Endothelial cell (in vitro differentiated cells): ENCODE measurements around the gene PKN2. TPM values are rescaled to one million over a fixed set of nuclear protein-coding genes. Genes with fewer than 3 reads are reported as not detected.

Experiments
- DNase-seq: peaks from one replicate; pipeline ENCODE4 v3.0.0; 2021; ENCODE audit warnings: low spot score
- H3K27ac Mint-ChIP-seq: one replicate; pipeline ENCODE4 v1.8.0; 2021; ENCODE audit warnings: mixed read lengths, inconsistent platforms; ENCODE audit not compliant: unreplicated experiment
- H3K27me3 Mint-ChIP-seq: one replicate; pipeline ENCODE4 v1.8.0; 2021; ENCODE audit warnings: mild to moderate bottlenecking, moderate library complexity, mixed read lengths, inconsistent platforms; ENCODE audit not compliant: unreplicated experiment
- H3K36me3 Mint-ChIP-seq: one replicate; pipeline ENCODE4 v1.8.0; 2021; ENCODE audit warnings: mild to moderate bottlenecking, low read depth, mixed read lengths, inconsistent platforms; ENCODE audit not compliant: unreplicated experiment
- H3K4me1 Mint-ChIP-seq: one replicate; pipeline ENCODE4 v1.8.0; 2021; ENCODE audit warnings: mild to moderate bottlenecking, mixed read lengths, inconsistent platforms; ENCODE audit not compliant: unreplicated experiment
- H3K4me3 Mint-ChIP-seq: one replicate; pipeline ENCODE4 v1.8.0; 2021; ENCODE audit warnings: mild to moderate bottlenecking, mixed read lengths, inconsistent platforms; ENCODE audit not compliant: unreplicated experiment
- H3K9me3 Mint-ChIP-seq: one replicate; pipeline ENCODE4 v1.8.0; 2021; ENCODE audit warnings: mixed read lengths, inconsistent platforms; ENCODE audit not compliant: unreplicated experiment
- CTCF ChIP-seq: fragments of 200-600 bp; sonication (generic); IDR thresholded peaks from one replicate; pipeline ENCODE4 v1.5.0; 2021; ENCODE audit warnings: antibody characterized with exemption; ENCODE audit not compliant: unreplicated experiment
- total RNA-seq: library from RNA; stranded (reverse); fragmentation: NEBNext Ultra II Directional; extraction: Animal tissue kit (Norgen Biotek cat#: 25700); gene quantifications from one replicate; pipeline ENCODE4 v1.2.1, GENCODE V29; 2021; ENCODE audit not compliant: unreplicated experiment

Gene PKN2
- total RNA-seq, 1 donor from 2014 or later = 51.0 TPM

DNA sequence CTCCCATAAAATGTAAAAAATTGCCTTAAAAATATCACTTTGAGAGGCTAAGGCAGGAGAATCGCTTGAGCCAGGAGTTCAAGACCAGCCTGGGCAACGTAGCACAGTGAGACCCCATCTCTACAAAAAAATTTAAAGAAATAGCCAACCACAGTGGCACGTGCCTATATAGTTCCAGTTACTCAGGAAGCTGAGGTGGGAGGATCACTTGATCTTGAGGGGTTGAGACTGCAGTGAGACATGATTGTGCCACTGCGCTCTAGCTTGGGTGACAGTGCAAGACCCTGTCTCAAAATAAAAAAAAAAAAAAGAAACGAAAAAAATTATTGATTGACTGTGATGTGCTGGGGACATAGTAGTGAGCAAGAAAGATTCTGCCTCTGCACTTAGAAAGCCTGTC lies 38.4 kb downstream of the PKN2 start:
- Mint-ChIP-seq H3K4me1 (peaks cover 7% of the 10 kb centered on the region), H3K36me3 (no peaks in the 10 kb centered on the region), H3K4me3 (no peak overlapping the region), H3K9me3 (no peaks in the 10 kb centered on the region), H3K27me3 (no peaks in the 10 kb centered on the region), H3K27ac (no peak overlapping the region)
- no peak for TF ChIP-seq CTCF
- no peak for DNase-seq

- no peak for TF ChIP-seq CTCF
- Mint-ChIP-seq H3K27ac (no peak overlapping the region), H3K4me3 (no peak overlapping the region), H3K9me3 (no peaks in the 10 kb centered on the region), H3K27me3 (no peaks in the 10 kb centered on the region), H3K36me3 (no peaks in the 10 kb centered on the region), H3K4me1 (peaks cover 10% of the 10 kb centered on the region)
- no peak for DNase-seq
Measured at GRCh38 chr1:88726697-88727096, 42.6 kb downstream of the PKN2 start.

DNA sequence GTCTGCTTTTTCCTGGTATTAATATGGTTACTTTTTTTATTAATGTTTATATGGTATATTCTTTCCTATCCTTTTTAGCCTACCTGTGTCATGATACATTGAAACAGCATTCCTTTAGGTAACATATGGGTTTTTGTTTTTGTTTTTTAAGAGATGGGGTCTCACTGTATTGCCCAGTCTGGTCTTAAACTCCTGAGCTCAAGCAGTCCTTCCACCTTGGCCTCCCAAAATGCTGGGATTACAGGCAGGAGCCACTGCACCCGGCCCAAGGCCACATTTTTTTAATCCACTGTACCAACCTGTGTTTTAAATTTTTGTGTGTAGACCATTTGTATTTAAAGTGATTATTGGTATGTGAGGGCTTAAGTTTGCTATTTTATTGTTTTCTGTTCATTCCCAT lies 43.1 kb downstream of the PKN2 start:
- Mint-ChIP-seq H3K9me3 (no peaks in the 10 kb centered on the region), H3K36me3 (no peaks in the 10 kb centered on the region), H3K27me3 (no peaks in the 10 kb centered on the region), H3K27ac (no peak overlapping the region), H3K4me3 (no peak overlapping the region), H3K4me1 (peaks cover 10% of the 10 kb centered on the region)
- DNase-seq = no peak
- no peak for TF ChIP-seq CTCF

DNA sequence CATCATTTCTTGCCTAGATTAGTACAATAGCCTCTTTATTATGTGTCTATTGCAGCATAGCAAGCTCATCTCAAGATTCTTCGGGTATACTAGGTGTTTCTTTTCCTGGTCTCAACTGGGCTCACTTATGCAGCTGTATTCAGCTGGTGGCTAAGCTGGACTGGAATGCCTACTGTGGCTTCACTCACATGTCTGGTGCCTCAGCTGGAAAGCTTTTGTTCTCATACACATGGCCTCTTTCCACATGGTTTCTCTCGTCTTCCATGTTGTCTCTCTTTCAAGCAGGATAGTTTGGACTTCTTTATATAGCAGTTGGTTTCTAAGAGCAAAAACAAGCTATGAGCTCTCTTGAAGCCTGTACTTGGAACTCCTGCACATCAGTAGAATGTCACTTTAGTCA lies 45.2 kb downstream of the PKN2 start:
- no peak for DNase-seq
- Mint-ChIP-seq H3K4me3 (no peak overlapping the region), H3K9me3 (no peaks in the 10 kb centered on the region), H3K4me1 (peaks cover 10% of the 10 kb centered on the region), H3K27ac (no peak overlapping the region), H3K36me3 (no peaks in the 10 kb centered on the region), H3K27me3 (no peaks in the 10 kb centered on the region)
- no peak for TF ChIP-seq CTCF

DNA sequence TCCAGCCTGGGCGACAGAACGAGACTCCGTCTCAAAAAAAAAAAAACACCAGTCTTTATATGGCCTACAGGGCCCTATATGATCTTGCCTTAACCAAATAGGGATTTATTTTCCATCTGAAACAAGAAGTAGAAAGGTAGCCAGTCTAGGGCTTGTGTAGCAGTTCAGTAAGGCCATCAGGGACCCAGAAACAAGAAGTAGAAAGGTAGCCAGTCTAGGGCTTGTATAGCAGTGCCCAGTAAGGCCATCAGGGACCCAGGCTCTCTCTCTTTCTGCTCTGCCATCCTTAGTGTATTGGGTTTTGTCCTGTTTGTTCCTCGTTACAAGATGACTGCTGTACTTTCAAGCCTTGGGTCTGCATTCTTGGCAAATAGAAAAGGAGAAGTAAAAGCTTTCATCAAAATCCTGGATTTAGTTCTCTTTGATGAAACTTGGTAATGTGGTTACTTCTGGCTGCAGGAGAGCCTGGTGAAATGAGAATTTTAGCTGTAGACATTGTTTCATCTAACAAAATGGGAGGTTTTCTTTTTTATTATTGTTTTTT lies 46.1 kb downstream of the PKN2 start:
- no peaks in the 10 kb centered on the region for H3K9me3 Mint-ChIP-seq

More for the DNA sequence above, 46.1 kb downstream of the PKN2 start:
- no peak for TF ChIP-seq CTCF
- DNase-seq = no peak
- Mint-ChIP-seq H3K36me3 (no peaks in the 10 kb centered on the region), H3K4me3 (no peak overlapping the region), H3K4me1 (peaks cover 10% of the 10 kb centered on the region), H3K27me3 (no peaks in the 10 kb centered on the region), H3K27ac (no peak overlapping the region)
